Muscle layer of colon (tissue), 2 donors: ENCODE results near the gene SRPK1.
"Not testable (repeated sequence)": the region's sequence is repeated elsewhere in the genome, so short reads cannot be mapped to it uniquely, and the experiment has no call there.

Experiments used
- H3K27ac ChIP-seq: one replicate; pipeline ENCODE4 v1.7.0; 2013; ENCODE audit warnings: low read depth, mild to moderate bottlenecking, low read length, moderate library complexity
- H3K27me3 ChIP-seq, 2 donors: one replicate each; pipeline ENCODE4 v1.7.0; 2013; ENCODE audit warnings: low read length in 2 of 2, mild to moderate bottlenecking in 2 of 2; ENCODE audit not compliant: insufficient read depth in 2 of 2, control insufficient read depth in 1 of 2
- H3K36me3 ChIP-seq: one replicate; pipeline ENCODE4 v1.7.0; 2013; ENCODE audit warnings: mild to moderate bottlenecking, low read length; ENCODE audit not compliant: insufficient read depth
- H3K4me1 ChIP-seq: one replicate; pipeline ENCODE4 v1.7.0; 2013; ENCODE audit warnings: mild to moderate bottlenecking, low read length; ENCODE audit not compliant: insufficient read depth
- H3K4me3 ChIP-seq, 2 donors: one replicate each; pipeline ENCODE4 v1.7.0; 2013; ENCODE audit warnings: low read length in 2 of 2, low read depth in 1 of 2, mild to moderate bottlenecking in 1 of 2, moderate library complexity in 1 of 2
- H3K9ac ChIP-seq: one replicate; pipeline ENCODE4 v1.7.0; 2013; ENCODE audit warnings: low read length
- H3K9me3 ChIP-seq: one replicate; pipeline ENCODE4 v1.7.0; 2013; ENCODE audit warnings: mild to moderate bottlenecking, low read length
- donor health status: abdominal sarcoma.
- donor health status: Adenocarcinoma of cecum.

SRPK1 gene

GRCh38 chr6:35929601-35930000 lies 8.7 kb upstream of the SRPK1 start:
- H3K27ac ChIP-seq = no peak overlapping the region
- no peaks in the 10 kb centered on the region for H3K4me1 ChIP-seq

GRCh38 chr6:35926509-35927215 lies 5.8 kb upstream of the SRPK1 start:
- Histone ChIP-seq H3K4me3 (no peak overlapping the region), H3K4me1 (peaks cover 6% of the 10 kb centered on the region), H3K9ac (no peak overlapping the region), H3K27ac (no peak overlapping the region), H3K27me3 (no peaks in the 10 kb centered on the region), H3K9me3 (no peaks in the 10 kb centered on the region), H3K36me3 (no peaks in the 10 kb centered on the region)

More at GRCh38 chr6:35929601-35930000, 8.7 kb upstream of the SRPK1 start:
- Histone ChIP-seq H3K9me3 (no peaks in the 10 kb centered on the region), H3K9ac (no peak overlapping the region), H3K4me3 (no peak overlapping the region), H3K27me3 (no peaks in the 10 kb centered on the region), H3K36me3 (no peaks in the 10 kb centered on the region)

GRCh38 chr6:35925961-35926360 lies 5.1 kb upstream of the SRPK1 start:
- Histone ChIP-seq H3K9ac (no peak overlapping the region), H3K9me3 (no peaks in the 10 kb centered on the region), H3K36me3 (no peaks in the 10 kb centered on the region), H3K27me3 (no peaks in the 10 kb centered on the region), H3K27ac (no peak overlapping the region), H3K4me1 (peaks cover 7% of the 10 kb centered on the region), H3K4me3 (no peak overlapping the region)

GRCh38 chr6:35924146-35924545 lies 3.2 kb upstream of the SRPK1 start:
- Histone ChIP-seq H3K9me3 (no peaks in the 10 kb centered on the region), H3K4me3 (no peak overlapping the region), H3K27me3 (no peaks in the 10 kb centered on the region), H3K4me1 (peaks cover 14% of the 10 kb centered on the region), H3K9ac (no peak overlapping the region), H3K36me3 (no peaks in the 10 kb centered on the region), H3K27ac (no peak overlapping the region)

- Histone ChIP-seq H3K4me3 (no peak overlapping the region), H3K4me1 (peaks cover 21% of the 10 kb centered on the region), H3K9me3 (no peaks in the 10 kb centered on the region), H3K27me3 (no peaks in the 10 kb centered on the region), H3K36me3 (no peaks in the 10 kb centered on the region), H3K9ac (no peak overlapping the region), H3K27ac (no peak overlapping the region)
These were observed 1.2 kb upstream of the SRPK1 start for GRCh38 chr6:35922139-35922554.

GRCh38 chr6:35919827-35920751 lies 809 bp downstream of the SRPK1 start:
- Histone ChIP-seq H3K27ac (peak overlapping the region; percentile 56), H3K4me3 (peak overlapping the region; percentile 30 to 57), H3K4me1 (peaks cover 21% of the 10 kb centered on the region), H3K9me3 (no peaks in the 10 kb centered on the region), H3K9ac (peak overlapping the region; percentile 51), H3K36me3 (no peaks in the 10 kb centered on the region), H3K27me3 (no peaks in the 10 kb centered on the region)

GRCh38 chr6:35919085-35919826 lies 1.6 kb downstream of the SRPK1 start:
- Histone ChIP-seq H3K27ac (peak overlapping the region; percentile 56), H3K27me3 (no peaks in the 10 kb centered on the region), H3K4me3 (peak overlapping the region; percentile 30 to 57), H3K4me1 (peaks cover 21% of the 10 kb centered on the region), H3K36me3 (no peaks in the 10 kb centered on the region), H3K9me3 (no peaks in the 10 kb centered on the region), H3K9ac (peak overlapping the region; percentile 51)

GRCh38 chr6:35916893-35917292 lies 4.0 kb downstream of the SRPK1 start:
- H3K9ac ChIP-seq, H3K9me3 ChIP-seq, H3K27ac ChIP-seq, H3K36me3 ChIP-seq, H3K4me3 ChIP-seq, H3K27me3 ChIP-seq: not testable (repeated sequence)
- H3K4me1 ChIP-seq = peaks cover 17% of the 10 kb centered on the region

GRCh38 chr6:35916056-35916455 lies 4.8 kb downstream of the SRPK1 start:
- H3K36me3 ChIP-seq = no peaks in the 10 kb centered on the region
- no peak overlapping the region for H3K27ac ChIP-seq
- H3K9me3 ChIP-seq = no peaks in the 10 kb centered on the region
- H3K9ac ChIP-seq = no peak overlapping the region
- no peaks in the 10 kb centered on the region for H3K27me3 ChIP-seq
- H3K4me1 ChIP-seq = peaks cover 13% of the 10 kb centered on the region
- no peak overlapping the region for H3K4me3 ChIP-seq

GRCh38 chr6:35914536-35914935 lies 6.4 kb downstream of the SRPK1 start:
- no peaks in the 10 kb centered on the region for H3K36me3 ChIP-seq
- H3K27me3 ChIP-seq = no peaks in the 10 kb centered on the region
- H3K27ac ChIP-seq = no peak overlapping the region
- no peaks in the 10 kb centered on the region for H3K9me3 ChIP-seq
- no peak overlapping the region for H3K4me3 ChIP-seq
- peaks cover 10% of the 10 kb centered on the region for H3K4me1 ChIP-seq
- no peak overlapping the region for H3K9ac ChIP-seq
